ENCODE results near the gene PGM2.
"Not testable (repeated sequence)": the region's sequence is repeated elsewhere in the genome, so short reads cannot be mapped to it uniquely, and the experiment has no call there.

Gene PGM2

GRCh38 chr4:37820458-37820857 lies 6.0 kb upstream of the PGM2 start:
- not testable (repeated sequence) for DNase-seq

- DNase-seq, result no peak
Observed at GRCh38 chr4:37821953-37822605, 4.4 kb upstream of the PGM2 start.

- DNase-seq, result not testable (repeated sequence)
Observed at GRCh38 chr4:37825501-37825900, 985 bp upstream of the PGM2 start.

GRCh38 chr4:37825968-37826294 lies 555 bp upstream of the PGM2 start:
- no peak for DNase-seq

- no peak for DNase-seq
Observed at GRCh38 chr4:37827030-37827685, 672 bp downstream of the PGM2 start.

GRCh38 chr4:37827802-37828321 lies 1.4 kb downstream of the PGM2 start:
- DNase-seq, result no peak

GRCh38 chr4:37828843-37829242 lies 2.4 kb downstream of the PGM2 start:
- no peak for DNase-seq

GRCh38 chr4:37830640-37831039 lies 4.2 kb downstream of the PGM2 start:
- DNase-seq, result no peak

- DNase-seq, result no peak
Observed at GRCh38 chr4:37835031-37835430, 8.5 kb downstream of the PGM2 start.

GRCh38 chr4:37835806-37836205 lies 9.3 kb downstream of the PGM2 start:
- DNase-seq, result no peak

- DNase-seq, result no peak
Observed at GRCh38 chr4:37836274-37836673, 9.8 kb downstream of the PGM2 start.

- DNase-seq, result no peak
Observed at GRCh38 chr4:37836838-37837440, 10.5 kb downstream of the PGM2 start.

GRCh38 chr4:37837446-37837845 lies 11.0 kb downstream of the PGM2 start:
- no peak for DNase-seq

GRCh38 chr4:37839426-37839825 lies 12.9 kb downstream of the PGM2 start:
- DNase-seq, result no peak

- DNase-seq, result no peak
Observed at GRCh38 chr4:37844204-37844603, 17.7 kb downstream of the PGM2 start.

GRCh38 chr4:37845201-37845600 lies 18.7 kb downstream of the PGM2 start:
- no peak for DNase-seq

GRCh38 chr4:37847311-37847884 lies 20.9 kb downstream of the PGM2 start:
- DNase-seq, result no peak

GRCh38 chr4:37852376-37852775 lies 25.9 kb downstream of the PGM2 start:
- no peak for DNase-seq

GRCh38 chr4:37858112-37858511 lies 31.6 kb downstream of the PGM2 start:
- no peak for DNase-seq

GRCh38 chr4:37858872-37859271 lies 32.4 kb downstream of the PGM2 start:
- DNase-seq, result no peak

GRCh38 chr4:37860266-37860665 lies 33.8 kb downstream of the PGM2 start:
- no peak for DNase-seq

GRCh38 chr4:37862961-37863360 lies 36.5 kb downstream of the PGM2 start:
- DNase-seq, result no peak

GRCh38 chr4:37864786-37865185 lies 38.3 kb downstream of the PGM2 start:
- DNase-seq, result no peak

- DNase-seq, result no peak
Observed at GRCh38 chr4:37865450-37865849, 39.0 kb downstream of the PGM2 start.

Data from CD4-positive, alpha-beta T cell treated with Interleukin-15 for 1 hour (primary cell).